ENCODE measurements around the gene TSC2.

DNA sequence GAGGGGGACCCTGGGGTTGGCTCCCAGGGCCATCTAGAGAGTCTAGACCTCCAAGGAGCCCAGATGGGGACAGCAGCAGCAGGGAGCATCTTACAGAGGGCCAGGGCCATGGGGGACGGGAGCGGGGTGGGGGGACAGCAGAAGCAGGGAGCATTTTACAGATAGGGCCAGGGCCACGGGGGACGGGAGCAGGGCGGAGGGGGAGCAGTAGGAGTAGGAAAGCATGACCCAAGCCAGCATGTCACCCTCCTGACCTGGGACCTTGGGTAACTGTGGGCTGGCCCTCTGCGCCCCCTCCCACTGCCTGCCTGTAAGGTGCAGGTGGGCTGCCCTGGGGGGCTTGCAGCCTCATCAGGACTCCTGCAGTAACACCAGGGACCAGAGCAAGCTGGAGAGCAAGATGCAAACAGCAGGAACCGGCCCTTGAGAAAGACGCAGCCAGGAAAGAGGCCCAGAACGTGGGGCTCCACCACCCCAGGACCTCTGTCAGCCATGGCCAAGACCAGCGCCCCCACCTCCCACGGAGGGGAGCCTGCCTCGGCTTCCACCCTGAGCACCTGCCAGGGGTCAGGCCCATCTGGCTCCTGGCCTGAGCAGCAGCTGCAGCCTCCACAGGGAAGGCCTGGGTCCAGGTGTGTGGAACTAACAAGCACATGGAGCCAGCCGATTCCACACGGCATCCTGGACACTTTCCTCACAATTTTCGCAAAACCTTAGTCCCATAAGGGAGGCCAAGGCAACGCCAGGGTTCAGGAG is 40.5 kb upstream of the TSC2 start:
- TF ChIP-seq, protein P1, sequence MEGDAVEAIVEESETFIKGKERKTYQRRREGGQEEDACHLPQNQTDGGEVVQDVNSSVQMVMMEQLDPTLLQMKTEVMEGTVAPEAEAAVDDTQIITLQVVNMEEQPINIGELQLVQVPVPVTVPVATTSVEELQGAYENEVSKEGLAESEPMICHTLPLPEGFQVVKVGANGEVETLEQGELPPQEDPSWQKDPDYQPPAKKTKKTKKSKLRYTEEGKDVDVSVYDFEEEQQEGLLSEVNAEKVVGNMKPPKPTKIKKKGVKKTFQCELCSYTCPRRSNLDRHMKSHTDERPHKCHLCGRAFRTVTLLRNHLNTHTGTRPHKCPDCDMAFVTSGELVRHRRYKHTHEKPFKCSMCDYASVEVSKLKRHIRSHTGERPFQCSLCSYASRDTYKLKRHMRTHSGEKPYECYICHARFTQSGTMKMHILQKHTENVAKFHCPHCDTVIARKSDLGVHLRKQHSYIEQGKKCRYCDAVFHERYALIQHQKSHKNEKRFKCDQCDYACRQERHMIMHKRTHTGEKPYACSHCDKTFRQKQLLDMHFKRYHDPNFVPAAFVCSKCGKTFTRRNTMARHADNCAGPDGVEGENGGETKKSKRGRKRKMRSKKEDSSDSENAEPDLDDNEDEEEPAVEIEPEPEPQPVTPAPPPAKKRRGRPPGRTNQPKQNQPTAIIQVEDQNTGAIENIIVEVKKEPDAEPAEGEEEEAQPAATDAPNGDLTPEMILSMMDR (IDR thresholded peaks at IDR 0.05; ENCODE audit: extremely low read depth in 1 of 2, insufficient read depth in 1 of 2, low read depth in 1 of 2, low read length in 2 of 2): no peak
- TF ChIP-seq, protein P2, sequence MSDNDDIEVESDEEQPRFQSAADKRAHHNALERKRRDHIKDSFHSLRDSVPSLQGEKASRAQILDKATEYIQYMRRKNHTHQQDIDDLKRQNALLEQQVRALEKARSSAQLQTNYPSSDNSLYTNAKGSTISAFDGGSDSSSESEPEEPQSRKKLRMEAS (IDR thresholded peaks at IDR 0.05; ENCODE audit: insufficient read depth, insufficient read length): no peak
- TF ChIP-seq POLR2A (IDR thresholded peaks at IDR 0.05; ENCODE audit: low read depth, low read length) (peak; percentile 24), MYC (IDR thresholded peaks at IDR 0.05; ENCODE audit: low read depth, low read length) (no peak)

Data from endothelial cell of umbilical vein (primary cell).